ENCODE measurements around the gene PPP1R7.

DNA sequence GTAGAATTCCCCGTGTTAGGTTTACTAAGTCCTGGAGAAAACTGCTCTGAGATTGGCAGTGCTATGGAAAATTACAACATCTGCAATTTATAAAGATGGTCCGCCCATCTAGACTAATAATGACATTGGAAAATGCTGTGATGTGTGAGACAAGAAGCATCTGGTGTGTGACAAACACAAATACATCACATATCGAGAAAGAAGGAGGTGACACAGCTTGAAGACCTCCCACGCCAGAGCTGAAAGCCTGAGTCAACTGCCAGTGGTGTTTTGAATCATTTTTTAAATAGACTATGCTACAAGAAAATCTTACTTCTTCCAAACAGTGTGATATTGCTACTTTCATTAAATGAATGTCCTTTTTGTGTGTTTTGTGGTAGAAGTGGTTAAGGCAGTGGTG is 29.6 kb downstream of the PPP1R7 start:
- TF ChIP-seq, protein P1, sequence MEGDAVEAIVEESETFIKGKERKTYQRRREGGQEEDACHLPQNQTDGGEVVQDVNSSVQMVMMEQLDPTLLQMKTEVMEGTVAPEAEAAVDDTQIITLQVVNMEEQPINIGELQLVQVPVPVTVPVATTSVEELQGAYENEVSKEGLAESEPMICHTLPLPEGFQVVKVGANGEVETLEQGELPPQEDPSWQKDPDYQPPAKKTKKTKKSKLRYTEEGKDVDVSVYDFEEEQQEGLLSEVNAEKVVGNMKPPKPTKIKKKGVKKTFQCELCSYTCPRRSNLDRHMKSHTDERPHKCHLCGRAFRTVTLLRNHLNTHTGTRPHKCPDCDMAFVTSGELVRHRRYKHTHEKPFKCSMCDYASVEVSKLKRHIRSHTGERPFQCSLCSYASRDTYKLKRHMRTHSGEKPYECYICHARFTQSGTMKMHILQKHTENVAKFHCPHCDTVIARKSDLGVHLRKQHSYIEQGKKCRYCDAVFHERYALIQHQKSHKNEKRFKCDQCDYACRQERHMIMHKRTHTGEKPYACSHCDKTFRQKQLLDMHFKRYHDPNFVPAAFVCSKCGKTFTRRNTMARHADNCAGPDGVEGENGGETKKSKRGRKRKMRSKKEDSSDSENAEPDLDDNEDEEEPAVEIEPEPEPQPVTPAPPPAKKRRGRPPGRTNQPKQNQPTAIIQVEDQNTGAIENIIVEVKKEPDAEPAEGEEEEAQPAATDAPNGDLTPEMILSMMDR (IDR thresholded peaks at IDR 0.05), result no peak
- TF ChIP-seq, protein P2, sequence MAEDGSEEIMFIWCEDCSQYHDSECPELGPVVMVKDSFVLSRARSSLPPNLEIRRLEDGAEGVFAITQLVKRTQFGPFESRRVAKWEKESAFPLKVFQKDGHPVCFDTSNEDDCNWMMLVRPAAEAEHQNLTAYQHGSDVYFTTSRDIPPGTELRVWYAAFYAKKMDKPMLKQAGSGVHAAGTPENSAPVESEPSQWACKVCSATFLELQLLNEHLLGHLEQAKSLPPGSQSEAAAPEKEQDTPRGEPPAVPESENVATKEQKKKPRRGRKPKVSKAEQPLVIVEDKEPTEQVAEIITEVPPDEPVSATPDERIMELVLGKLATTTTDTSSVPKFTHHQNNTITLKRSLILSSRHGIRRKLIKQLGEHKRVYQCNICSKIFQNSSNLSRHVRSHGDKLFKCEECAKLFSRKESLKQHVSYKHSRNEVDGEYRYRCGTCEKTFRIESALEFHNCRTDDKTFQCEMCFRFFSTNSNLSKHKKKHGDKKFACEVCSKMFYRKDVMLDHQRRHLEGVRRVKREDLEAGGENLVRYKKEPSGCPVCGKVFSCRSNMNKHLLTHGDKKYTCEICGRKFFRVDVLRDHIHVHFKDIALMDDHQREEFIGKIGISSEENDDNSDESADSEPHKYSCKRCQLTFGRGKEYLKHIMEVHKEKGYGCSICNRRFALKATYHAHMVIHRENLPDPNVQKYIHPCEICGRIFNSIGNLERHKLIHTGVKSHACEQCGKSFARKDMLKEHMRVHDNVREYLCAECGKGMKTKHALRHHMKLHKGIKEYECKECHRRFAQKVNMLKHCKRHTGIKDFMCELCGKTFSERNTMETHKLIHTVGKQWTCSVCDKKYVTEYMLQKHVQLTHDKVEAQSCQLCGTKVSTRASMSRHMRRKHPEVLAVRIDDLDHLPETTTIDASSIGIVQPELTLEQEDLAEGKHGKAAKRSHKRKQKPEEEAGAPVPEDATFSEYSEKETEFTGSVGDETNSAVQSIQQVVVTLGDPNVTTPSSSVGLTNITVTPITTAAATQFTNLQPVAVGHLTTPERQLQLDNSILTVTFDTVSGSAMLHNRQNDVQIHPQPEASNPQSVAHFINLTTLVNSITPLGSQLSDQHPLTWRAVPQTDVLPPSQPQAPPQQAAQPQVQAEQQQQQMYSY (CRISPR knock-in tag; IDR thresholded peaks at IDR 0.05), result no peak
- TF ChIP-seq NFE2L1 (CRISPR knock-in tag; IDR thresholded peaks at IDR 0.05) (no peak), NR1H2 (CRISPR knock-in tag; IDR thresholded peaks at IDR 0.05) (no peak), AFF4 (CRISPR knock-in tag; IDR thresholded peaks at IDR 0.05; ENCODE audit: borderline replicate concordance) (no peak)

Data from WTC11 (cell line).